NCI-H146 (cell line): ENCODE measurements around the gene ESPL1.
"Not testable (repeated sequence)": the region's sequence is repeated elsewhere in the genome, so short reads cannot be mapped to it uniquely, and the experiment has no call there.

Source experiments
- DNase-seq: peaks from one replicate; lab custom pipeline; 2025; lab: John Stamatoyannopoulos, UW

Gene ESPL1

DNA sequence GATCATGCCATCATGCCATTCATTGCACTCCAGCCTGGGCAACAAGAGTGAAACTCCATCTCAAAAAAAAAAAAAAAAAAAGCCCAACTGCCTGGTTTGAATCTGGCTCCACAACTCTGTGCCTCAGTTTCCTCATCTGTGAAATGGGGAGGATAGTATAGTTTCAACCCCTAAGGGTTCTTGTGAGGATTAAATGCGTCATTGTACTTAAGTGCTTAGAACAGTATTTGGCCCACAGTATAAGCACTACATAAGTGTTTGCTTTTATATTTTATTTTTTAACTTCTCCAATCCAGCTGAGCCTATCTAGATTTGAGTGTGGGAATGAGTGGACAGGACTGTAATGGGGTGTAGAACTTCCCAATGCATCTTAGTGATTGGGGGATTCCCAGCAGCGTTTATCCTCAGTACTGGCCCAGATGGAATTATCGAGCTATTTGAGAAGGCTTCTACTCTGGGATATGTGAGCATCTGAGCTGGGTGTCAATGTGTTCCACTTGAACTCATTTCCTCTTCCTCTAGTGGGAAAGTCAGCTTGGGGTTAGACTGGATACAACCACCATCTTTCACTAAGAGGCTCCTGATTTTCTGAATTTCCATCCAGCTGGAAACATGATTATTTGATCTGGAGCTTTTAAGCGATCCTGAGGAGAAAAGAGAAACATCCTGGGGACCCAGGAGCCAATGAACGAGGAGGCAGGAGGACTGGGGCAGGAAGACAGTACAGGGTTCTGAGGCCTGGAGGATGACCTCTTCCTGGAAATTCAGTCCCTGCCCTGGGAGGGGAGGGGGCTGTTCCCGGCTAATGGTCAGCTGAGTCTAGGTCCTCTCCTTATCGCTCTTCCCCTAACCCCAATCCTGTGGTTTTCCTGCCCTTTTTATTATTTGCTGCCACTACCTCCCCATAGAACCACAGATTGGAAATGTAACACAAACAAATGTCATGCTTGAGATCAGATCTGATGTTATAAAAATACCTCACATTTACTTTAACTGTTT is 9.3 kb upstream of the ESPL1 start:
- DNase-seq: no peak

- DNase-seq: no peak
These were observed 8.2 kb upstream of the ESPL1 start for GRCh38 chr12:53259891-53260290.

GRCh38 chr12:53265783-53266182 is 2.3 kb upstream of the ESPL1 start:
- DNase-seq: no peak

DNA sequence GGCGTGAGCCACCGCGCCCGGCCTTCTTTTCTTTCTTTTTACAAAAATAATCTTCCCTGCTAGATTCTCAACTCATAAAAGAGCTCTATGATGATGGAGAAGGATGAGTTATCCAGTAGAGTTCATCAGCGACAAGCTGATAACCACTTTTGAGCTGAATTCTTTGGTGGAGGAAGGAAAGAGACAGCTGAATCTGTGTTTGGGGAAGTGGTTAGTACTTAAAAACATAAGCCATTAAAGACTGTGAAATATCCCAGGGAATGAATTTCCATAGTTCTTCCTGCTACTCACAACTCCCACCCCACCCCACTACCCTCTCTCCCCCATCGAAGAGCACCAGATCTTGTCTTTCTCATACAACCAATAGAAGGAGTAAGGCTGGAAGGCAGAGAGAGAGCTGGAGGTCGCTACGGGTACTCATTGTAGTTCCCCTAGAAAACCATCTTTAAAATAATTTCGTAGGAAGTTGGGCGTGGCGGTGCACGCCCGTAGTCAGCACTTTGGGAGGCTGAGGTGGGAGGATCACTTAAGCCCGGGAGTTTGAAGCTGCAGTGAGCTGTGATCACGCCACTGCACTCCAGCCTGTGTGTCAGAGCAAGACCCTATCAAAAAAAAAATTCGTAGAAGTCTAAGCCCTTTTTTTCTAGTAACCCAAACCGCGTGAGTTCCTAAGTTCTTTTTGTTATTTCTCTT is 647 bp upstream of the ESPL1 start:
- DNase-seq: peak; percentile 37

- no peak for DNase-seq
These were observed 797 bp downstream of the ESPL1 start for GRCh38 chr12:53268630-53269562.

GRCh38 chr12:53274445-53274844 is 6.3 kb downstream of the ESPL1 start:
- DNase-seq: no peak

- DNase-seq: no peak
These were observed 8.4 kb downstream of the ESPL1 start for GRCh38 chr12:53276511-53276910.

DNA sequence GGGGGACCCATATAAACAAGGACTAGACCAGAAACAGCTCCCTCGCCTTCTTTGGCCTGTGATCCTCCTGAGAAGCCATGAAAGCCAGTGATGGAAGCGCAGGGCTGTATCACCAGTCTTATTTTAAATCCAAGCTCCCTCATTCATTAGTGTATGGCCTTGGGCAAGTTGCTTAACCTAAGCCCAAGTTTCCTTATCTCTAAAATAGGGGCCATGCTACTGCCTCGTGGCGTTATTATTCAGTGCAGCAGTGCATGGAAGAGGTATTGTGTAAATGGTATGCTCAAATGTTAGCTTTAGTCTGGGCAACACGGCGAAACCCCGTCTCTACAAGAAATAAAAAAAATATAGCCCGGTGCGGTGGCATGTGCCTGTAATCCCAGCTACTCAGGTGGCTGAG is 9.9 kb downstream of the ESPL1 start:
- DNase-seq: peak; percentile 6

GRCh38 chr12:53279283-53279869 is 11.3 kb downstream of the ESPL1 start:
- DNase-seq: no peak

DNA sequence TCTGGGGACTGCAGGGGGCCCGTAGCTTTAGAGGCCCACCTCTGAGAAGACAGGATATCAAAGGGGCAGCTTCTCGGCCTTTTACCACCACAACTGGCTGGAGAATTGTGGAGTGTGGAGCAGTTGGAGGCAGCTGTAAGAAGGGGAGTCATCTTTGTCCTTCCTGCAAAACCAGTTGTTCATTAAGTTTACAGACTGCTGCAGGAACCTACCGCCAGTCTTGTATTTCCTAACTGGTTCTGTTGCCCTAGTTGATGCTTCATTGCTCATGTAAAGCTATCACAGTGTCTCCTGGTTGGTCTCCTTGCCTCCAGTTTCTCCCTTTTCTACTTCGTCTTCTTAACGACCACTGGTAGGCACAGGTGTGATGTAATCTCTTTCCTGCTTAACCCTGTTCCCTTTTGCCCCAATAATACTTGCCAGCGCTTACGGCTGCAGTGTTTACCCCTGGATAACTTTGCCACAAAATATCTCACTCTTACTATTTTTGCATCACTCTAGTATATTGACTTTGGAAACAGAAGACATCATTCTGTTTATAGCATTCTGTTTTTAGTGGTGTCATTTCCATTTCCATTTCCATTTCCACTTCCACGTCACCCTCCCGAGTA is 11.9 kb downstream of the ESPL1 start:
- DNase-seq: no peak

DNA sequence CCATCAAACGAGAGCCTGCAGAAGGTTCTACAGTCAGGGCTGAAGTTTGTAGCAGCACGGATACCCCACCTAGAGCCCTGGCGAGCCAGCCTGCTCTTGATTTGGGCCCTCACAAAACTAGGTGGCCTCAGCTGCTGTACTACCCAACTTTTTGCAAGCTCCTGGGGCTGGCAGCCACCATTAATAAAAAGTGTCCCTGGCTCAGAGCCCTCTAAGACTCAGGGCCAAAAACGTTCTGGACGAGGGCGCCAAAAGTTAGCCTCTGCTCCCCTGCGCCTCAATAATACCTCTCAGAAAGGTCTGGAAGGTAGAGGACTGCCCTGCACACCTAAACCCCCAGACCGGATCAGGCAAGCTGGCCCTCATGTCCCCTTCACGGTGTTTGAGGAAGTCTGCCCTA is 18.3 kb downstream of the ESPL1 start:
- no peak for DNase-seq

DNA sequence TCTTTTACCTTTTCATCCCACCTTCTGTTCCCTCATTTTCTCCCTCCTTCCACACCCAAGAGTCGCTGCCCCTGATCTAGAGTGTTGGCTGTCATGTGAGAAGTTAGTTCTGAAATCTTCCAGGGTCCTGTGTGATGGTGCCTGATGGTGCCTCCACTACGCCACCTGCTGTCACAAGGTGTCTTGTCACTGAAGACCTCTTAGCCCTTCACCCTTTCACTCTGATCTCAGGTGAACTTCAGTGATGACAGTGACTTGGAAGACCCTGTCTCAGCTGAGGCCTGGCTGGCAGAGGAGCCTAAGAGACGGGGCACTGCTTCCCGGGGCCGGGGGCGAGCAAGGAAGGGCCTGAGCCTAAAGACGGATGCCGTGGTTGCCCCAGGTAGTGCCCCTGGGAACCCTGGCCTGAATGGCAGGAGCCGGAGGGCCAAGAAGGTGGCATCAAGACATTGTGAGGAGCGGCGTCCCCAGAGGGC is 19.7 kb downstream of the ESPL1 start:
- peak; percentile 41 for DNase-seq

DNA sequence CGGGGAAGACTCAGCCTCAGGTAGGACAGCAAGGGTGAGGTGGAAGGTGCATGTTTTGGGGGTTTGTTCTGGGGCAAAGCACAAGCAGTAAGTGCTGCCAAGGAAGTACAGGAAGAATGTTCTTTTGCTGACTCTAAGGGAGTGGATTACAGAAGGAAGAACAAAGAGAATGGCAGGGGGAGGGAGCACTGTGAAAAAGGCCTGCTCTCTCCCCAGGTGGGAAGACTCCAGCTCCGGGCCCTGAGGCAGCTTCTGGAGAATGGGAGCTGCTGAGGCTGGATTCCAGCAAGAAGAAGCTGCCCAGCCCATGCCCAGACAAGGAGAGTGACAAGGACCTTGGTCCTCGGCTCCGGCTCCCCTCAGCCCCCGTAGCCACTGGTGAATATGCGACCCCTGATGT is 20.2 kb downstream of the ESPL1 start:
- DNase-seq: no peak

DNA sequence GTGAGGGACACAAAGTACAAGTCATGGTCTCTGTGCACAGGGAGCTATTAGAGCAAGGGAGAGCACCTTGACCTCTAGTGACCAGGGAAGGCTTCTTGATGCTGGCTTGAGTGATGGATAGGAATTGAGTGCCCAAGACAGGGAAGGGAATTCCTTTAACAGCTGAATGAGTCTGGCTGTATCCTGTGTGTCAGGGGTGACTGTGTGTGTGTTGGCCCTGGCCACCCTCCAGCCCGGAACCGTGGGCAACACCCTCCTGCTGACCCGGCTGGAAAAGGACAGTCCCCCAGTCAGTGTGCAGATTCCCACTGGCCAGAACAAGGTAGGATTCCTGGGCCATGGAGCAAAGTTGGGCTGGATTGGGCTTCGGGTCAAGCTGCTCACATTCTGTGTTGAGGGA is 21.8 kb downstream of the ESPL1 start:
- no peak for DNase-seq

GRCh38 chr12:53290661-53291060 is 22.6 kb downstream of the ESPL1 start:
- no peak for DNase-seq

DNA sequence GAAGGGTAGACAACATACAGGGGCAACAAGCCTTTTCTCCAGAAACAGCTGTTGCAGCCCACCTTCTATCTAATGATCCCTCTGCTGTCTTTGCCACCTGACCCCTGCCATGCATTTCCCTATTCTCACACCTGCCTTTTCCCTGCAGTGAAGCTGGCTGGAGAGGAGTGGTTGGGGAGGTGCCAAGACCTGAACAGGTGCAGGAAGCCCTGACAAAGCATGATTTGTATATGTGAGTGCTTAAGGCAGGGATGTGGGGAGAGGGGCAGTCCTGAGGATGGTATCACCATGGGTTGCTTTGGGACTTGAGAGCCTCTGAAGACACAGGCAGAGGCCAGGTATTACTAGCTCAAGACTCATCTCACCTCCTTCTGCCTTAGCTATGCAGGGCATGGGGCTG is 24.3 kb downstream of the ESPL1 start:
- peak; percentile 61 for DNase-seq

DNA sequence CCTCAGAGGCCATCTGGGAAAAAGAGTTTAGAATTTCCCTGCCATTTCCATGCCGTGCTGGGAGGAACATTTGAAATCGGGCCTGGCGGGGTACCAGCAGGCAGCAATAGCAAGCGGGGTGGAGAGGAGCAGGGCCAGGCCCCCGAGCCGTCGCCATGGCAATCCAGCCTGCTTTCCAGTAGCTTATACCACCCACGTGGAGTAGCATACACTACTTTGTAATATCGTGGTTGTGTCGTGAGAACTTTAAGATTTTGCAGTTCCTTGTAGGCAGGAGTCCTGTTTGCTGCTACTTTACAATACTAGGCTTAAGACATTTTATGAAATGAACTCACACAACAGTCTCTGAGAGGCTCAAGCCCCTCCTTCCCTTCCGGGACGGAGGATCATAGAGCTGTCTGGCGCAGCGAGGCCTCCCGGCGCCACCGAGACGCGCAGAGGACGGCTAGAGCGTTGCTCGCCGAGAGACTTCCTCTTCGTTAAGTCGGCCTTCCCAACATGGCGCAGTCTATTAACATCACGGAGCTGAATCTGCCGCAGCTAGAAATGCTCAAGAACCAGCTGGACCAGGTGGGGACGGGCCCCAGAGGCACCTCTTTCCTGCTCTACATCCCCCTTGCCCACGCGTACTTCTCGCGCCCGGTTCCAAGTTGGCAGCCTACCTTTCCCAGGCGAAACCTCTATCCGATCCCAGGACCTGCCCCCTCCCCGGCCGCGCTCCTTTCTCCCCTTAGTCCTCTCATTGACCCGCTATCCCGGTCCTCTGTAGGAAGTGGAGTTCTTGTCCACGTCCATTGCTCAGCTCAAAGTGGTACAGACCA is 27.2 kb downstream of the ESPL1 start, which contains the start of gene PFDN5:
Gene PFDN5 (plus strand): TSS at position 473 of the 821 bp plus-strand sequence. CDS start 26 bp downstream, at position 499.
- DNase-seq: peak; percentile 86

DNA sequence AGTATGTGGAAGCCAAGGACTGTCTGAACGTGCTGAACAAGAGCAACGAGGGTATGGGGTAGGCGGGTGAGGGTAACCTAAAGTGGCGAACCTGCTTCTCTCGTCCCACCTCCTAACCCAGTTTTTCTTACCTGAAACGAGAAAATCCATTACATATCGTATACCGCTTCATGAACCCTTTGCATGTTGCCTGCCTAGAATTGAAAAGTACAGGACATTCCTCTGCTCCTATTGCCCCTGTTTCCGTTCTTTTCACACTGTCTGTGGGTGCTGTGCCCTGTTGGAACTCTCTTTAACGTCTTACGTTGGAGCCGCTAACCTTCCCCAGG is 27.8 kb downstream of the ESPL1 start:
- DNase-seq: no peak

GRCh38 chr12:53297106-53297505 is 29.0 kb downstream of the ESPL1 start:
- DNase-seq: not testable (repeated sequence)

DNA sequence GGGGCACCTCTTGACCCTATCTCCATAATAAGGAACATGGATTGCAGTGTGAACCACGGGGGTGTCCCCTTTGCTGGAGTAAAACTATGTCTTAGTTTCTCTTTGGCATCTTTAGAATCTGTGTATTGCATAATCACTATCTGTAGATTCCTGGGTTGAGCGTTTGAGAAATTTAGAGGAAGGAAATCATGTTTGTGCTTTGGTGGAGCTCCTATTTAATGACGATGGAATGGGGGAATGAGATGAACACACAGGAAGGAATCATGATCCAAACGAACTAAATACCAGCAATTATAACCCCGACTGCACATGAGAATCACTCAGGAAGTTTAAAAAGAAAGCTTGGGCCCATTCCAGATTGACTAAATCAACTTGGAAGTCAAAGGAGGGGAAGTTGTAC is 30.1 kb downstream of the ESPL1 start:
- no peak for DNase-seq
